ENCODE data around the gene ALK. TPM values are rescaled to one million over a fixed set of nuclear protein-coding genes. Genes with fewer than 3 reads are reported as not detected.

Gene ALK
- total RNA-seq, 1 donor from 2014 or later: under 0.01 TPM

- no peak for TF ChIP-seq CTCF (conservative IDR thresholded peaks at IDR 0.05; ENCODE audit: low read depth, low read length)
- no peak overlapping the region for H3K4me3 ChIP-seq (ENCODE audit: low read depth, low read length)
- no peak for DNase-seq (ENCODE audit: low read depth)
Measured at GRCh38 chr2:29228947-29229346, 692.4 kb downstream of the ALK start.

GRCh38 chr2:29227935-29228675, 693.3 kb downstream of the ALK start:
- TF ChIP-seq CTCF (conservative IDR thresholded peaks at IDR 0.05; ENCODE audit: low read depth, low read length): no peak
- H3K4me3 ChIP-seq (ENCODE audit: low read depth, low read length): no peak overlapping the region
- no peak for DNase-seq (ENCODE audit: low read depth)

GRCh38 chr2:29226808-29227207, 694.6 kb downstream of the ALK start:
- H3K4me3 ChIP-seq (ENCODE audit: low read depth, low read length): no peak overlapping the region
- TF ChIP-seq CTCF (conservative IDR thresholded peaks at IDR 0.05; ENCODE audit: low read depth, low read length): no peak
- no peak for DNase-seq (ENCODE audit: low read depth)

GRCh38 chr2:29226375-29226774, 695.0 kb downstream of the ALK start:
- H3K4me3 ChIP-seq (ENCODE audit: low read depth, low read length): no peak overlapping the region
- no peak for TF ChIP-seq CTCF (conservative IDR thresholded peaks at IDR 0.05; ENCODE audit: low read depth, low read length)
- no peak for DNase-seq (ENCODE audit: low read depth)

- no peak overlapping the region for H3K4me3 ChIP-seq (ENCODE audit: low read depth, low read length)
- DNase-seq (ENCODE audit: low read depth): no peak
- no peak for TF ChIP-seq CTCF (conservative IDR thresholded peaks at IDR 0.05; ENCODE audit: low read depth, low read length)
Measured at GRCh38 chr2:29225814-29226213, 695.6 kb downstream of the ALK start.

- TF ChIP-seq CTCF (conservative IDR thresholded peaks at IDR 0.05; ENCODE audit: low read depth, low read length): no peak
- DNase-seq (ENCODE audit: low read depth): no peak
- H3K4me3 ChIP-seq (ENCODE audit: low read depth, low read length): no peak overlapping the region
Measured at GRCh38 chr2:29224693-29225551, 696.5 kb downstream of the ALK start.
